GM18907 (cell line): ENCODE measurements around the gene BIRC7.
"Not testable (repeated sequence)": the region's sequence is repeated elsewhere in the genome, so short reads cannot be mapped to it uniquely, and the experiment has no call there.

Experiments used
- ATAC-seq: cut with Tn5 transposase; IDR thresholded peaks from one replicate; pipeline ENCODE4 v1.9.1; 2021; ENCODE audit warnings: mild to moderate bottlenecking, moderate library complexity; ENCODE audit not compliant: unreplicated experiment

Gene BIRC7

DNA sequence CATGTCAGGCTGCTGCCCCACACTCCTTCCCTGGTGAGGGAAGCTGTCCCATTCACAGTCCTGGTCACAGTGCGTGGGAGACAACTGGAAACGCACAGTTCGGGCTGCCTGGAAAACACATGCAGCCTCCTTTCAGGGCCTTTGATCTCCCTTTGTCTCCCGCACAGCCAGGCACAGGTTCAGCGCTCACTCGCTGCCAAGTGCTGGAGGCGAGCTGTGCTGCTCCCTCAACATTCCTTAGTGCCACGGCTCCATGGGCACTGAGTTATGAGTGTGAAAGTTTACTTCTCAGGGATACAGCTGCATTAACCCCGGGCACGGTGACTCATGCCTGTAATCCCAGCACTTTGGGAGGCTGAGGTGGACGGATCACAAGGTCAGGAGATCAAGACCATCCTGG, 28.8 kb upstream of the BIRC7 start:
- no peak for ATAC-seq

DNA sequence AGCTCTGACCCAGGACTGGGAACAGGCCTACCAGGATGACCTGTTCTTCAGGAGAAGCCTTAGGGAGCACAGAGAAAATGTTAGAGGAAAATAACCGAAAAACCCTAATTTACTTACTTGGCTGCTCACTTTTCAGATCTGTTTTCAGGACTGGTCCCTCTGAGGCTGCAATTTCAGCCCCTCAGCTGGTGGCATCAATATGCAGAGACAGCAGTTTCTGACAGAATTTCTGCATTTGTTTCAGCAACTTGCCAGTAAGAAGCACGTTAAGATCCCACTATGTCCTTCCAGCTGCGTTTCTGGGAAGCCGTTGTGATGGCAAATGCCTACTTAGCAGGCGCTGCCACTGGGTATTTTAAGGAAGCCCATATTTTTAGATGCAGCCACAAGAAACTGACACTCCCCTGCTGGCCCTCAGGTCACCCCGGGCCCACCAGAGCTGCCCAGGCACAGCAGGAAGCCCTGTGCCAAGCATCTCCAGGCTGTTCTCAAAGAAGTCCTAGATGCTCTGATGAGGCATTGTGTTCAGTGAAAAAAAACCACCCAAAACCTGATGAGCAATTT, 27.3 kb upstream of the BIRC7 start:
- no peak for ATAC-seq

DNA sequence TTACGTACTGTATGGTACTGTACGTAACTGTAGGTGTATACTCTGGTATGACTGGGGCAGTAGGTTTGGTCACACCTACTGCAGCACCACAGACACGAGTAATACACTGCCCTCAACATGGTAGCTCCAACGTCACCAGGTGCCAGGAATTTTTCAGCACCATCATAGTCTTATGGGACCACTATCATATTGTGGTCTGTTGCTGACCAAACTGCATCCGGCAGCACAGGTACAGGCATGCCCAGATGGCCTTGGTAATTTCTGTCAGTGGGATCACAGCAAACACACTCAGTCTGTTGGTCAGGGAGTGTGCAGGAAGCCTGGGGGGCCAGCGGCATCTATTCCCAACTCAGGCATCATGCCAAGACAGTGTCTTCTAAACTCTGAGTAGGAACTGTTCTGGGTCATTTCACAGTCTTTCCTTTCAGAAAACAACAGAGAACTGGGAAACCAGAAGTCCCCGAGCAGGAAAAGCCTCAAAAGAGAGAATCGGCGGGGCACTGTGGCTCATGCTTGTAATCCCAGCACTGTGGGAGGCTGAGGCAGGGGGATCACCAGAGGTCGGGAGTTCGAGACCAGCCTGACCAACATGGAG, 25.6 kb upstream of the BIRC7 start:
- ATAC-seq, result no peak

DNA sequence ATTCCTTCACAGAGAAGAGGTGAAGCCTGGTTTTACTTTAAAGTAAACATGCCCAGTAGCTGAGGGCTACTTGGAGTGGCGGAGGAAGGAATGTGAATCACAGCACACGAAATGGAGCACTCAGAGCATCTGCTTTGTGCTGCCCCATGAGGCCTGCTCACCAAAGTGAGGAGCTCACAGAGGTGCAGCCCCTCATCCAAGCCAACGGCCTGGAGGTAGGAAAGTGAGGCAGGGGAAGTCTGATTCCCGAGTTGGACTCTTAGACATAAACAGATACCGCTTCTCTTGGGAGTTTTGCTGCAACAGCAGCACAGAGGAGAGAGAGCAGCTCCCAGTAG, 23.3 kb upstream of the BIRC7 start:
- ATAC-seq, result no peak

DNA sequence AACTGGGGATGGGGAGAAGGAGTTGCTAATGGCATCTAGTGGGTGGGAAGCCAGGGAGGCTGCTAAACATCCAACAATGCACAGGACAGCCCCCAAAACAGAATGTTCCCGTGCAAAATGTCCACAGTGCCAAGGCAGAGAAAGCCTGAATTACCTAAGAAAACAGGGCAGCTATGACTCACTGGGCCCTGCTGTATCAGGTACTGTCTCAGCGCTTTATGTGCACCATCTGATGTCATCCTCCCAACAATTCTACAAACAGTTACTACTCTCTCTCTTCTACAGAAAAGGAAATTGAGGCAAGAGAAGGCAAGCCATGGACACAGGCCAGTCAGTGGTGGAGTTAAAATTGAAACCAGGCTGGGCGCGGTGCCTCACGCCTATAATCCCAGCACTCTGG, 22.9 kb upstream of the BIRC7 start:
- ATAC-seq, result no peak

DNA sequence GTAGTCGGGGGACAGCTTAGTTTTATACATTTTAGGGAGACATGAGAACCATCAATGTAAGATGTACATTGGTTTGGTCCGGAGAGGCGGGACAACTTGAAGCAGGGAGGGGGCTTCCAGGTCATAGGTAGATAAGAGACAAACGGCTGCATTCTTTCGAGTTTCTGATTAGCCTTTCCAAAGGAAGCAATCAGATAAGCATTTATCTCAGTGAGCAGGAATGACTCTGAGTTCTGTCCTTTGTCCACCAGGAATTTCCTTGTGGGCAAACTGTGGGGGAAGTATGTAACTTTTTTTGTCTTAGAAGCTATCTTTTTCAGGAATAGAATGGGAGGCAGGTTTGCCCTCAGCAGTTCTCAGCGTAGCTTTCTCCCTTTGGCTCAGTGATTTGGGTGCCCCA, 21.2 kb upstream of the BIRC7 start:
- ATAC-seq, result no peak

DNA sequence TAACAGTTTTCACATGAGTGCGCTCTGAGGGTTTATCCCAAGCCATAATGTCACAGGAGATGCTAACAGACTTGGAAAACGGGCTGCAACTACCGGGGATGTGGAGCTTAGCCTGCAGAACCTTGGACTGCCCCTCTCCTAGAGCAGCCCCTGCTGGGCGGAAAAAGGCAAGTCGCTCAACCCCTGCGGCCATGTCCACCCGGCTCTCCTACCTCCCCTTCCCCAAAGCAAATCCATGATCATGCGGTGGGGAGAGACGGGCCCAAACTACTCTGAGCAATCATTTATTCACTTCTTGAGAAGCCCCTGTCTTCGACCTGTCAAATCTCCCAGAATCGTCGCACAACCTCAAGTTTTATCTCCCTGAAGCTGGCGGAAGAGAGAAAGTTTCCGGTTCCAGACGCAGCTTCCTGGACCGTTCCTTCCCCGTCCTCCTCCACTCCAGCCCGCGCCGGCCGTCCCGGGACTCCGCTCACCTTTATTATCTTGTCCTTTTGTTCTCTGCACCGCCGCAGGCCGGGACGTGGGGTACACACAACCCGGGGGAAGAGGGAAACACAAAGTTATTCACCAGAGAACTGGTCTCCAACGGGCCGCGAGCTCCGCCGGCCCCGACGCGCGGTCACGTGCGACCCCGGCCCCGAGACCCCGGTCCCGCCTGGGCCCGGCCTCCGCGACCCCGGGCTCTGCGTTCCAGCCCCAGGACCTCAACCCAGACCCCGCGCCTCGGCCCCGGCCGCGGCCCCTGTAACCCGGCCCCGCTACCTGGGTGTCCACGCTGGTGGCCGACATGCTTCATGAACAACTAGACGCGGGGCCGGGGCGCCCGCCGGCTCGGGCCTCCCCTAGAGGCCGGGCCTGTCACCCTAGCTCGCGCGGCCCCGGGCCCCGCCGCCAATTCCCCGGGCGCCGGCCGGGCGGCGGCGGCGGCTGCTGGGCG, 20.3 kb upstream of the BIRC7 start:
- ATAC-seq, result peak; percentile 21

DNA sequence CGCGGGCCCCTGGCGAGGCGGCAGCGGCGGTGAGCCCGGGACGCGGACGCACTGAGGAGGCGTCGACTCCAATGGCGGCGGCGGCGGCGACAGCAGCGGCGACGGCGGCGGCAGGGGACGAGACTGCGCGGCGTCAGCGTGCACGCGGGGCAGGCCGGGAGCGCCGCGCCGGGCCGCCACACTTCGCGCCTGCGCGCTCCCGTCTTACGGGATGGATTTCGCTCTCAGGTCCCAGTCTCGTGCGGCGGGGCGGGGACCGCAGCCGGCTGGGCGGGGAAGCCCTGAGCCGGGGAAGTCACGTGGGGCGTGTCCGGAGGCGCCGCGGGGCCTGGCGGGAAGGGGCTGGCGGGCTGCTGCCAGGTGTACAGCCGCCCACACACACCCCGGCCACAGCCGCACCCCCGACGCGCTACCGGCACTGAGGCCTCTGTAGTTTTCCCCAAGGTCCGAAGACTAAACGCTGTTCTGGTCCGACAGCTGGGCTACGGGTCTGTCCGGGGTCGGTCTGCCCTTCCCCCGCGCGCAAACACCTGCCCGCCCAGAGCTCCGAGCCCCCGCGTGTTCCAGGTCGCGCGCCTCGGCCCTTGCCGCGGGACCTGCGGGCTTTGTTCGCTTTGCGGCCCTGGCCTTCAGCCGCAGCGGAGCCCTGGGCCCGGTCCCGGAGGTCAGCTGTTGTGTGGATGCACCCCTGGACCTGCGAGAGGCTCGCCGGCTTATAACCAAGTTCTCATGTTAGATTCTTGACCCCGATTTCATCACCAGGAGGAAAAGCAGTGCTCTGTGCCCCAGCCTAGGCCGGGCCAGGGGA, 19.5 kb upstream of the BIRC7 start, which contains the start of gene YTHDF1:
Gene YTHDF1, minus strand, starts transcription at position 91 of the 808 bp plus-strand sequence. CDS start 239 bp downstream, outside the sequence.
- peak; percentile 83 for ATAC-seq

DNA sequence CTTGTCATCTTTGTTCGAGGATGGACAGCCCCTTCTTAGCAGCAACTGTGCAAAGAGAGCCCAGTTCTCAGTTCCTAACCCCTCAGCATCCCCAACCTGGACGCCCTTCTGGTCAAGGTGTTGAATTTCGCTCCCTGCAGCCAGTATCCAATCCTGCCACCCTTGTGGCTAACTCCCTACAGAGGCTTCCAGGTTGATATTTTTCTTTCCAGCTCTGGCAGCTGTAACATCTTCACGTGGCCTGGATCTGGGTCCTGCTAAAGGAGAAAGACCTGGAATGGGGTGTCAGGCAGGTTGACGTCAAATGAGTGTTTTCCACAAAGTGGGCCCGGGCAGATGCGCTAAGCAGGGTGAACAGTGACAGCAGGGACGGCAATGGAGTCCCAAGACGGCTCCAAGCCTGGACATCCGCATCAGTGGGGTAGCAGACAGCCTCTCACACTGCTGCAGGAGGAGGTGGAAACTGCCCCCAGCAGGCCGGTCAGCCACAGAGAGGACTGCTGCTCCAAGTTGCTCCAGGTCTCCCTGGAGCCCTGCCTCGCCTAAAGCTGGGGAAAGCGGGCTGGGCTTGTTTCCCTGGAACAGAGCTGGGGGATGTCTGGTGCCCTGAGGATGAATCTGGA, 18.7 kb upstream of the BIRC7 start:
- ATAC-seq, result no peak

DNA sequence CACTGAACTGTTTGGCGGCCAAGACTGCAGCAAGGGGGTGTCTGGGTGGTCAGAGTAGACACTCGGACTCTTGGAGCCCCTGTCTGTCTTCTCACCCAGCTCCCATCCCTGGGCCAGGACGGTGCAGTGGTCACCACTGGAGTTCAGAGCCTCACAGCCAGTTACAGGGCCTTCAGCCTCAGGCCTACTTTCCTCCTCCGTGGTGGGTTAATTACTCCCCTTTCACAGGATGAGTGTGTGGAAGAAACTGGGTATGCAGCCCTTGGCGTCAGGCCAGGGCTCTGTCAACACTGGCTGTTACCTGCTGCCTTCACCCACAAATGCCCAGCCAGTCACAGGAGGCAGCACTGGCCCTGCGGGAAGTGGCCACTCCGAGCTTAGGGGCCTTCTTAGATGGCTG, 18.0 kb upstream of the BIRC7 start:
- ATAC-seq, result no peak

DNA sequence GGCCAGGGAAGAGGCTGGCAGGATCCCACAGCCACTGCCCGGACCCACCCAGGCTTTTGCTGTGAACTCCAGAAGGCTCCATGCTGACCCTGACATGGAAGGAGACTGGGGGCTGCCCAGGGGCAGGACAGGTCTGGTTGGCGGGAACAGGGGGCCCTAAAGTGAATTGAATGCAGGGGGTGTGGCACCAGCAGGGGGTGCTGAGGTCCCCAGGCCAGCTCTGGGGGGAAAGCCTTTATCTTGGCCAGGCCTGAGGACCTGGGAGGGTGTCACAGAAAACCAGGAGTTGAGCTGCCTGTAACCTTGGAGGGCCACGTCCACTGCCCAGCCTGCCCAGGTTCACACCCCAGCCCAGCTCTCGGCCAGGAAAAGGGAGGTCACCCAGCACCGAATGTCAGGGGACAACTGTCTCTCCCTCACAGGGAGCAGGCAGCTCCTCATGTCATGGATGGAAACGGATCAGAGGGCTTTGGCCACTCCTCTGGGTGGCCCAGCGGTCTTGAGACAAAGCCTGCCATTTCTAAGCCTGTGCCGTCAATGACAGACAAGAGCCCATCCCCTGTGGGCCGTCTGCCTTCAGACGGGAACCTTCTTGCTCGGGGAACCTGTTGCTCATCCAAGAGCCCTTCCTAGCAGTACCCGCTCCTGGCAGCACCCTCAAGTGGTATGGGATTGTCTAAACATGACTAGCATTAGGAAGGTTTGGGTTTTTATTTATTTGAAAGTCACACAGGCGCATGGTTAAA, 16.8 kb upstream of the BIRC7 start:
- no peak for ATAC-seq

DNA sequence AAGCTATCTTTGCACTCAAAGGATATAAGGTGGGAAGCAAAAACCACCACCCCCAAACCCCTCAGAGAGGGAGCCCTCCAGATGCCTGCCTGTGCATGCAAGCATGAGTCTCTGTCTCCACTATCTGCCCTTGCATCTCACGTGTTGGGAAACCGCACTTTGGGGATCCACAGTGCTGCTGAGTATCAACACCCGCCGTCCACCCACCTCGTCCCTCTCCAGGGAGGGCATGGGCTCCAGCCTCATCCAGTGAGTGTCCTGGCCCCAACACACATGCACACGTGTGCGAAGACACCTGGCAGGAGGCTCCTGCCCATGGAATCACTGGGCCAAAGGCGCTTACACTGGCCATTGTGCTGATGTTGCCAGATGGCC, 16.3 kb upstream of the BIRC7 start:
- no peak for ATAC-seq

DNA sequence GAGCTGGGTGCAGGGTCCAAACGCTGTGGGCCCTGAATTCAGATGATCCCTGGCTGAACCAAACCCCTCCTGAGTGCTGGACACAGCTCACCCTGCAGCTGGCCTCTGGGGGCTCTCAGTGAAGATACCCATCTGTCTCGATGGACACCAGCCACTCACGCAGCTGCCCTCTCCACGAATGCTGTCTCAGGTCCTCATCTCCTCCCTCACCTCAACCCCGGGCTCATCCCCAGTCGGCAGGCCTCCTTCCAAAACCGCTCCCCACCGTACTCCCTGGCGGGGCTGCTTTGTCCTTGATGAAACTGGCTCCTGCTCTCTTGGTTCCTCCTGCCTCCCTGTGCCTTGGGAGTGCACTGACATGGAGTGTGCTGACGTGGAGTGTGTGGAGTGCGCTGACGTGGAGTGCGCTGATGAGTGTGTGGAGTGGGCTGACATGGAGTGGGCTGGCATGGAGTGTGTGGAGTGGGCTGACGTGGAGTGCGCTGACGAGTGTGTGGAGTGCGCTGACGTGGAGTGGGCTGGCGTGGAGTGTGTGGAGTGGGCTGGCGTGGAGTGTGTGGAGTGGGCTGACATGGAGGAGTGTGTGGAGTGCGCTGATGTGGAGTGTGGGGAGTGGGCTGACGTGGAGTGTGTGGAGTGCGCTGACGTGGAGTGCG, 15.7 kb upstream of the BIRC7 start:
- ATAC-seq, result no peak

DNA sequence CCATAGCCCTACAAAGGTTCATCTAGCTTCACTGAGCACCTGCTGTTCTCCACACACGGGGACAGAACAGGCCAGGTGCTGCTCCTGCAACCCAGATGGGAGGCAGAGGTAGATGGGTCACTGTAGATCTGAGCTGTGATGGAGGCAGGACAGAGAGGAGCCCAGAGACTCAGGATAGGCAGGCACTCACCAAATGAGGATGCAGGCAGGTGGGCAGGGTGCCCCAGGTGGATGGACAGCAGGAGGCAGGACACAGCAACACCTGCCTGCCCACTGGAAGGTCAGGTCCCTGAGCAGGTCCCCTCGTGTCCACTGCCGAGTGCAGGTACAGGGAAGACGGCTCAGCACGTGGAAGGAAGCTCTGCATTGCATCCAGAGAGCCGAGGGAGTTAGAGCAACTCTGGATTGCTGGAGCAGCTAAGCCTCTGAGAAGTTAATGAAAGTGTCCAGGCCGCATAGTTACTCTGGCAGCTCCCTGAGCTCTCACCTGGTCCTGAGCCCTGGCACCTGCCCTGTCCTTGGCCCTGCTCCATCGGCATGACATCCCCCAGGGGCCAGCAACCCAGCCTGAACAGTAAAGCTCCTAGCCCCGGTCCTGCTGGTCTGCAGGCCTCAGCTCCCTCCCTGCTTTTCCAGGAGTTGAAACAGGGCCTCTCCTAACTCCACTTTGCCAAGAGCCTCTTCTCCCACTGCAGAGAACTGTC, 14.9 kb upstream of the BIRC7 start:
- ATAC-seq, result no peak

DNA sequence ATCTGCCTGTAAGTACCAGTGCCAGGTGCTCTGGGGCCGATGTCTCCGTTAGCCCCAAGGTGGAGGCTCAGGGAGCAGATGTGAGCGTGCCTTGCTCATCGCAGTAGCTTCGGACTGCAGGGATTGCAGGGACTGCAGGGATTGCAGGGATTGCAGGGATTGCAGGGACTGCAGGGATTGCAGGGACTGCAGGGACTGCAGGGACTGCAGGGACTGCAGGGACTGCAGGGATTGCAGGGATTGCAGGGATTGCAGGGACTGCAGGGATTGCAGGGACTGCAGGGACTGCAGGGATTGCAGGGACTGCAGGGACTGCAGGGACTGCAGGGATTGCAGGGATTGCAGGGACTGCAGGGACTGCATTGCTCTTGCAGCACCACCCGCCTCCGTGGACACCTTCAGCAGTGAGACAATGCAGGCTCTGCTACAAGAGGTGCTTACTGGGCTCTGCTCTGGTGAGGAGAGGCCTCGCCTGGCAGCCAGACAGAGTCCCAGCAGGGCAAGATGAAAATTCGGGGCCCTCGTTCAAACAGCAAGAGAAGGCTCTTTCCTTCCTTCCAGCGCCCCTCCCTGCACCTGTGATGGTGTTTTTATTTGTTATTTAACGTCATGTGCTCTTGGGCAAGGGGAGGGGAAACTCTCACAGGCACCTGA, 14.2 kb upstream of the BIRC7 start:
- not testable (repeated sequence) for ATAC-seq

DNA sequence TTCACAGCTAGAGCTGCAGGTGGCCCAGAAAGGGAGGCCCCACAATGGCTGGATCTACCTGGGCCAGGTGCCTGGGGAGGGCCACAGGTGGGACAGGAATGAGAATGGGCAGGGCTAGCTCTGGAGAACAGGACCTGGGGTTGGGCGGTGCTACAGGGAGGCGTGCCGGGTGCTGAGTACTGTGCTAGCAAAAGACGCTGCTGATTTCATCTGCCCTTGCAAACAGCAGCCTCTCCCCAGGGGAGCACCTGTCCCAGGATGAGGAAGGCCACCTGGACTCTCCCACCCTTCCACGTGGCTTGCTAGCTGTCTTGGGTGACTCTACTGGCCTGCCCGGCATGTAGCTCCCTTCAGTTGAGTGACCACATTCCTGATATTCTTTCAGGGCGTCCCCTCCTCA, 13.2 kb upstream of the BIRC7 start:
- ATAC-seq, result no peak

DNA sequence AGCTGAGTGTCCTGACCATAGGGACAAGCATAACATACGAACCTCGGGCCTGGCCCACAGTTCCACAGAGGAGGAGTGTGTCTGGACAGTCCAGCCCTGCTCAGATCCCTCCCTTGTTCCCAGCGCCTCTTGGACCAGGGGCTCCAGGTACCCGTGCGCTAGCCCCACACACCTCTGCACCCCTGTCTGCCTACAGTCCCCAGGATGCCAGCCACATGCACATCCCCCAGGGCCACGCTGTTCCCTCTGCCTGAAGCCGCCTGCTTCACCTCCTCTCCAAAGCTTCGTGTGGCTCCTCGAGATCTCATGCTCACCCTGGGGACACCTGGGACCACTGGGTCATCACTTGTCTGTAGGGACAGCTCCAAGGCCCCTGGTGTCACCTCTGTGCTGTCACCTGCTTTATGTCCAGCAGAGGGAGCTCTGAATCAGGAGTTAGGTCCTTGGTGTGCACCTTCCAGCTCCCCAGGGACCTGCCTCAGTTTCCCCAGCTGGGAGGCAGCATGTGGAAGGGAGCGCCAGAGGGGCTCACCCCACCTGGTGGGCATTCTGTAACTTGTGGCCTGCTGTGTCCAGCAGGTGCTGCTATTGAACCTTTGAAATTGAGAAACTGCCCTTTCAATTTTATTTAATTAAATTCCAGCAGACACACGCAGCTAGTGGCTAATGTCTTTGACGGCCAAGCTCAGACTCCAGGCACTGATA, 12.4 kb upstream of the BIRC7 start:
- ATAC-seq, result no peak

DNA sequence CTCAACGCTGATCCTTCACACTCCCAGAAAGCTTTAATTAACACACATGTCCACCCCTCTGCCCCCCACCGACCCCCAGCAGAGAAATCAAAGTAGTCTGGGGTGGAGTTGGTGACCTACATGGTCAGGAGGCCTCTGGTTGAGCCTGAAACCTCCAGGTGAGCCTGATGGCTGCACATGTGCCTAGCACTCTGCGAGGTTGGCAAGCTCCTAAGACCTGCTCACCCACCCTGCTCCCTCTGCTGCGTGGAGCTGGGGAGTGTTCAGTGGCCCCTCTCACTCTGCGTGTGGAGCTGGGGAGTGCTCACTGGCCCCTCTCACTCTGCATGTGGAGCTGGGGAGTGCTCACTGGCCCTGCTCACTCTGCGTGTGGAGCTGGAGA, 11.9 kb upstream of the BIRC7 start:
- ATAC-seq, result no peak
